ENCODE results near the gene NRG2. TPM values are rescaled to one million over a fixed set of nuclear protein-coding genes. Genes with fewer than 3 reads are reported as not detected.

Gene NRG2
- total RNA-seq, 4 donors from 2014 or later, result 4.1 to 13.2 (median 7.0) TPM

- TF ChIP-seq CTCF (IDR thresholded peaks at IDR 0.05; ENCODE audit: low read depth), result no peak
These were observed 30.7 kb downstream of the NRG2 start for GRCh38 chr5:140012443-140012842.

GRCh38 chr5:140011297-140011802 is 31.7 kb downstream of the NRG2 start:
- no peak for TF ChIP-seq CTCF (IDR thresholded peaks at IDR 0.05; ENCODE audit: low read depth)

GRCh38 chr5:140010798-140011197 is 32.3 kb downstream of the NRG2 start:
- TF ChIP-seq CTCF (IDR thresholded peaks at IDR 0.05; ENCODE audit: low read depth), result no peak

GRCh38 chr5:140007311-140007710 is 35.8 kb downstream of the NRG2 start:
- TF ChIP-seq CTCF (IDR thresholded peaks at IDR 0.05; ENCODE audit: low read depth), result no peak

- no peak for TF ChIP-seq CTCF (IDR thresholded peaks at IDR 0.05; ENCODE audit: low read depth)
These were observed 37.9 kb downstream of the NRG2 start for GRCh38 chr5:140005145-140005591.

GRCh38 chr5:140004174-140004573 is 38.9 kb downstream of the NRG2 start:
- no peak for TF ChIP-seq CTCF (IDR thresholded peaks at IDR 0.05; ENCODE audit: low read depth)

GRCh38 chr5:140003519-140003918 is 39.6 kb downstream of the NRG2 start:
- no peak for TF ChIP-seq CTCF (IDR thresholded peaks at IDR 0.05; ENCODE audit: low read depth)
